HG03139 (cell line): Measurements from ENCODE around the gene TRERF1.

ENCODE experiments used
- ATAC-seq: cut with Tn5 transposase; IDR thresholded peaks from one replicate; pipeline ENCODE4 v1.9.1; 2021; ENCODE audit not compliant: unreplicated experiment

The TRERF1 gene

DNA sequence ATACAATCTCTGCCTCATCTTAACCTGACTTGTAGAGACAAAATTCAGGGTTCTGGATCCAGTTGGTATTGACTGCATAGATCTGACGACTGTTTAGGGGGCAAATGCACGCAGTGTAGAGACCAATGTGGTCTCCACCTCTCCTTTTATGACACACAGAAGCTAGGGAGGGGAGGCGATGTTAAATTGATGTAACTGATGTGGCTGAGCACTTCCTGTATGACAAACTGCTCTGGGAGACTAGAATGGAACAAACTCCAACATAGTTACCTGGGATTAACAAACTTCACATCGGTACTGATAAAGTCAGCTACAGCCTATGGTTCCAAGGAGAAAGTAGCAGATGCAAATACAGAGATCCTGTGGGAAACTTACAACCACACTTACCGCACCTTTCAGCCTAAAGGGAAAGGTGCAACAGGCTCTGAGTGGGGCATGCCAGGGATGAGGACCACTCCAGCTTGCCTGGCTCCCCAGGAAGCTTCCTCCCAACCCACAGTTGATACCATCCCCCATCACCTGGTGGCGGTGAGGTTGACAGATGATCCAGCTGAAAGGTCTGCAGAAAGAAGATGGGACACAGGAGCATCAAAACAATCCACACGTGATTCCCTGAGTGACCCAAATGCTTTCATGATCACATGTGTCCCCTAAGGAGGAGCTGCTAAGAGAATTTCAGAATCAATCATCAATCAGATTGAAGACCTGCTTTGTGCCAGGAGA is 173.4 kb downstream of the TRERF1 start:
- no peak for ATAC-seq

DNA sequence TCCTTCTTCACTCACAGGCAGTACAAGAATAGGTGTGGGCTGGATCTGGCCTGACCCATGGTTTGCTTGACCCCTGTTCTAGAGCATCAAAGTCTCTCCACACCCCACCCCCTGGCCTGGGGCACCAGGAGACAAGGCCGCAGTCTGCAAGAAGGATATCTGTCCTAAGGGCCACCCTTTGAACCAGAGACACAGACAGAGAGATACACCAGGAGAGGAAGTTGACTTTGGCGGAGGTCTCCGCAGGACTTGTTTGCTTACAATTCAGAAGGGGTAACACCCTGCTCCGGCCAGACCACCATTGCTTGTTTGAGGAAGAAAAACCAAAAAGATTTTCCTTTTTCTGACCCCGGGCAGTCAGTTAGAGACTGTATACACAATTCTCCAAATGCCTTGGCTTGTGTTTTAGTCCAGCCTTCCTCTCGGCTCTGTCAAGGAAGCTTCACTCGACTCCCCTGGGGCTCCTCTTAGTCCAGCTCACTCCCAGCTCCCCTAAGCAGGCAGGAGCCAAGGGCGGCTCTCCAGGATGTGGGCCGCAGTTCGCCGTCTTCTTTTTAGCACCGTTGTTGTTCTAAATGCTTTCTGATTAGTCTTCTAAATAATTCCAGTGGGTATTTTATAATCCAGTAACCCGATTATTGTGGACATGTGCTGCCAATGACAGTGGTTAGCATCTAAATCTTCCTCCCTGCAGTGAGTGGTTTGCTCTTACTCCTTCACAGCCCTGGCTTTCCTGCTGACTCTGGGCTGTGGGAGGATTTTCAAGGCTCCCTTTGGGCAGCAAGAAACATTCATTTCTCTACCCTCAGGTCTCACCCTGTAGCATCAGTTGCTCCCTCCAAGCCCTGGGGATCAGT is 175.5 kb downstream of the TRERF1 start:
- no peak for ATAC-seq

DNA sequence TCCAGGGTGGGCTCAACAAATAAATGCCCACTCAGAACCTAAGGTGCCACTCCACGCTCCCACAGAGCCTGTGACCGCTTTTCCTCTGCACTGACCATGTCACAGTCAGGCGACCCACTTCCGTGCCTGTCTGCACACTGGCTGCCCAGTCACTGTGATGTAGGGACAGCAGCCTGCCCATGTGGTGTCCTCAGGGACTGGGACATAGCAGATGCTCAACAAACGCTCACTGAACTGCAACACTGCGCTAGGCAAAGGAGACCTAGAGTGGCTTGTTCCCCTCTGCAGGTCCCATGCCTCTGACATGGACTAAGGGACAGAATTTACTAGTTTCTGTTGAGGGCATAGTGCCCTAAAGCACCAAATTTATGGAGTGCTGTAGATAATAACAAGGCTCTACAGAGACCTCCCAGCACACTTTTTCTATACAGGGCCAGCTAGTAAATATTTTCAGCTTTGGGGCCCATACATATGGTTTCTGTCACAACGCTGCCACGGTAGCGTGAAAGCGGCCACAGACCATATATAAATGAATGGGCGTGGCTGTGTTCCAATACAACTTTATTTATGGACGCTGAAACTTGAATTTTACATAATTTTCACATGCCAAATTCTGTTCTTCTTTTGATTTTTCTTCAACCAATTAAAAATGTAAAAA is 176.2 kb downstream of the TRERF1 start:
- no peak for ATAC-seq

DNA sequence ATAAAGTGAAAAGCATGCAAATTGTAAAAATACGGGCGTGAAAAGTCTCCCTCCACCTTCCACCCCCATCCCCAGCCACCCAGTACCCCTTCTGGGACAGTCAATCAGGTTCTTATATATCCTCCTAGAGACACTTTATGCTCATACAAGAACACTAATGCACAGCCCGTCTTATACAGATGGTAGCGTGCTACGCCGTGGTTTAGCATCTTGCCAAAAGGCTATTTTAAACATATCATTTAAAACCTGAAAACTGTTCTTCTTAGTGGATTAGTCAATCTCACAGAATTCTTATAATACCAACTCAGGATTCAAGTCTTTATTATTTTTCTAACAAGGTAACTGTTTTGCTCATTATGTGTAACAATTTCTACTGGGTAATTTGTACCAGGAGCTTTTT is 176.8 kb downstream of the TRERF1 start:
- ATAC-seq: no peak

DNA sequence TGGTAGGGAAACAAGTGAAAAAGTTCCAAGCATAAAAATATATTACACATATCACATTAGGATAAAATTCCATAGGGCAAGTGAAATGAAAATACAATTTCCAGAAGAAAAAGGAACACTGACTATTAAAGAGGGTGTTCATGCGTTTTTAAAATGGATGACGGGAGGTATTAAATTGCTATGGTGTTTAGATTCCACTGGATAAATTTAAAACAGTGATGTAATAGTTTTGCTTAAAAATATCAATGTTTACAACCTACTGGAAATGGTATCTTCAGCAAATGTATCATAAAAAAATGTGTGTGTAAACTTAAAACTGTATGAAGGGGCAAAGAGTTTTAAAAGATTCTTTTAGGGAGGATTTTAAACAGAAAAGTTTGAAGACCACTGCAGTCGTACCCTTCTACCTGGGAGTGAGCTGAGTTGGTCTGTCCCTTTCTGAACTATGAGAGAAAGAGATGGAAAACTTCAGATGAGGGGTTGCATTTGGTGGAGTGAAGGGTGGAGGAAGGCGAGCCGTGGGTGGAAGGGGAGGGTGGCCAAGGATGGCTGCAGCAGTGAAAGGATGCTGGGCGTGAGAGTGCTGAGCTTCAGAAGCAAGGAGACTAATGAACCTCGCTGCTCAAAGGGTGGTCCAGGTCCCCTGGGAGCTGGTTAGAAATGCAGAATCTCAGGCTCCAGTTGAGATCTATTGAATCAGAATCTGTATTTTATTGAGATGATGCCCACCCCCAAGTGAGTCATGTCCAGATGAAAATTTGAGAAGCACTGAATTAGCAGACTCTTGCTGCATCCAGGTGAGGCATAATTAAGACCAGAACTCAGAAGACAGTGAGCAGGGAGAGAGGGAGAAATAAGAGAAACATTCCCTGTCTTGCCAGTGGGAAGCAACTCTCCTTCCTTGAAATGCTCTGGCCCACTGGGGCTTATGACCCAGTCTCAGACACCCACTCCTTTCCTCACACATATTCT is 179.6 kb downstream of the TRERF1 start:
- no peak for ATAC-seq

DNA sequence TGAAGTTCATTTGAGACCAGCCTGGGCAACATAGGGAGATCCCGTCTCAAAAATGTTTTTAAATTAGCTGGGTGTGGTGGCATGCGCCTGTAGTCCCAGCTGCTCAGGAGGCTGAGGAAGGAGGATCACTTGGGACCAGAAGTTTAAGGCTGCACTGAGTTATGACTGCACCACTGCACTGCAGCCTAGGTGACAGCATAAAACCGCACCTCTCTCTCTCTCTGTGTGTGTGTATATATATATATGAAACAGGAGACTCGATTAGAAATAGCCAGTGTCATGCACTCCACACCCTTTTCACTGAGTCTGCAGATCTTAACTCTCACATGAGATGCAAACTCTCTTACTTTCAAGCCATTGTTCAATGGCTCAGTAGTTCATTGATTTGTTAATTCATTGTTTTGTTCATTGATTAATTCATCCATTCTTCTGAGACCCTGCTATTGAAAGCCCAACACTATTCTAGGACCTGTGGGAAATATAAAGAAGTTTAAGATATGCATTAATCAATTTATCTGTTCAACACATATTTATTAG is 181.7 kb downstream of the TRERF1 start:
- ATAC-seq: peak; percentile 33

DNA sequence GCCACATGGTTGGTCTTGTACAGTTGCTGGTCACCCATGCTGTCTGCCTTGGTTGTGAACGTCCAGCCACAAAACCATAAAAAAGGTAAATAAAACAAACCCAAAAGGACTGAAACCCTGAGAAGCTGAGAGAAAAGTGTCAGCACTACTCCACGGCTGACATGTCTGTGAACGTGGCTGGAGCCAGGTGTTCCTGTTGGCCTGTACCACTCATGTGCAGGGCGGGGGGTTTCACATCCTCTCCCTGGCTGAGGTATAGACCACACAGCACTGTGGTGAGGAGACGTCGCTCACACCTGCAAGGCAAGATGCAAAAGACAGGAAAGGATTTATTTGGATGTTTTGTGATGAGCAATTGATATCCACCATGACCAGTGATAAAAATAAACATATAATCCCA is 182.2 kb downstream of the TRERF1 start:
- peak; percentile 88 for ATAC-seq

DNA sequence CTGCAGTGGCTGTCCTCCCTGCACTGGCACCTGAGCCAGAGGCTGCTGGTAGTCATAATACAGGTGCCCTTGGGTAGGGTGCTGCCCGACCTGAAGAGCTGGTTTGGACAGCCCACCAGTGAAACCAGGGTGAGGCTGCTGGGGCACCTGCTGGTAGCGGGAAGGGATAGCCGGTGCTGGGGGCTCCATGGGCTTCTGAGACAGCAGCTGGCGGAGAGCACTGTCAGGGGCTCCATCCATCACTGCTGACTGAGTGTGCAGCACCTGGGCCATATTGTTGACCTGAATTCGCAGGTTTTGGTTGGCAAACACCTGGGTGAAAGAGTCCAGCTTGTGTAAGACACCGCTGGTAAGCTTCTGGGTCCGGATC is 182.9 kb downstream of the TRERF1 start:
- ATAC-seq: no peak

DNA sequence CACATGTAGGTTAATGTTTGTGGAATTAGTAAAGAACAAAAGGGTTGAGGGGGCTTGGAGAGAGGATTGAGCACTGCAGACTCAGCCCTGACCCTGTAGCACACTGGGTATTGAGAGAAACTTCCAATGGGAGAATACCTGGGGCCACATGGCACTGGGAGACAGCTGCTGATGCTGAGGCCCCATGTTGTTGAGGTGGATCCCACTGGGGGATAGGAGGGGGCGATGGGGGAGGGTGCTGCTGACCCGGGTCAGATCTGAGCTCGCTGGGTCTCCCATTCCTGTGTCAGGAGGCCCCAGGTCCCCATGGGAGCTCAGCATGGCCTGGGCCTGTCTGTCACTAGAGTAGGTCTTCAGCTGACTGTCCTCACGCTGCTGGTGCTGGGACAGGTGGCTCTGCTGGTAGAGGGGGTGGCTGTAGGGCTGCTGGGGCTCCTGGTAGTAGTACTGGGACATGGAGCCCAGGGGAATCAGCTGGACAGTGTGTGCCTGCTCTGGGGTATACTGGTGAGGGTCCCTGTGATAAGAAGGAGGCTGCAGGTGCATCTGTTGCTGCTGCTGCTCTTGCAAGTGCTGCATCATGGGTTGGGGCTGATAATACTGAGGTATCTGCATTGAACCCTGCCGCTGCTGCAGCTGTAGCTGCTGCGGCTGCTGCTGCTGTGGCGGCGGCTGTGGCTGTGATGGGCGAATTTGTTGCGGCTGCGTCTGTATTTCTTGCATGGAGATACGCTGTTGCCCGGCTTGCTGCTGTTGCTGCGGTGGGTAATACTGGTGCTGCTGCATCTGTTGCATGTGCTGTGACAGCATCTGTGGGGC is 183.5 kb downstream of the TRERF1 start:
- no peak for ATAC-seq

DNA sequence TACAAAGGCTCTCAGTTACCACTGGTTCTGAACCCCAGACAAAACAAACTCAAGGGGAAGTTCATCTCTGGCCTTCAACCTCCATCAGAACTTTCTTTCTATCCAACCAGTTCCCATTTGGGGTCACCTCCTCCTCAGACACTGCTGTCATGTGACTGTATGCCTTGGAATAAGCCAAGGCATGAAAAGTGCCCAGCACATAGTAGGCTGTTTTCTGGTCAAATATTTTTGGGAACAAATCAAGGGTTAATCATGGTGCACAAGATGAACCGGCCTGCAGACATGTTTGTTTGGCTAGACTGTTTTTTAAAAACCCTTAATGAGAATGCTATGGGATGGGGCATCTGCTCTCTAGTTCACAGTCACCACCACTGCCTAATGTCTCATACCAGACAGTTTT is 185.2 kb downstream of the TRERF1 start:
- no peak for ATAC-seq

DNA sequence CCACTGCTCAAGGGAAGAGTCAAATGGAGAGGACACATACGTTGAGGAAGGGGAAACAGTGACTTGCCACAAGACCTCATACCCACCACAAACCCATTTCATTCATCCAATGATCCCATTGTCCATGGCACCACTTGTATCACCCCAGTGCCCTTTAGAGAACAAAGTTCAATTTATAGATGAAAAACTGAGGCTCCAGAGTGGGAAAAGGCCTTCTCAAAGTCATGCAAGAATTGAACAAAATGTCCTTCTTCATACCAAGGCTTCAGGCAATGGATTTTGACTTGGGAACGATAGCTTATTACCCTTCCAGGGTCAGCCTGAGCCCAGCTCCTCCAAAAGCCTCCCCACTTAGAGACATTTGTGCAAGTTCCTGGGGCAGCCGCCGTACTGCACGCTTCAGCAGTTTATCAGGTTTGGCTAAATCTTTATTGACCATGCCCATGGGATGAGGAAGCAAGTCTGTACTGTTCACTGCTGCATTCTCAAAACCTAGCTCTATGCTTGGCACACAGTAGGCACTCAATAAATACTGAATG is 186.8 kb downstream of the TRERF1 start:
- ATAC-seq: no peak

DNA sequence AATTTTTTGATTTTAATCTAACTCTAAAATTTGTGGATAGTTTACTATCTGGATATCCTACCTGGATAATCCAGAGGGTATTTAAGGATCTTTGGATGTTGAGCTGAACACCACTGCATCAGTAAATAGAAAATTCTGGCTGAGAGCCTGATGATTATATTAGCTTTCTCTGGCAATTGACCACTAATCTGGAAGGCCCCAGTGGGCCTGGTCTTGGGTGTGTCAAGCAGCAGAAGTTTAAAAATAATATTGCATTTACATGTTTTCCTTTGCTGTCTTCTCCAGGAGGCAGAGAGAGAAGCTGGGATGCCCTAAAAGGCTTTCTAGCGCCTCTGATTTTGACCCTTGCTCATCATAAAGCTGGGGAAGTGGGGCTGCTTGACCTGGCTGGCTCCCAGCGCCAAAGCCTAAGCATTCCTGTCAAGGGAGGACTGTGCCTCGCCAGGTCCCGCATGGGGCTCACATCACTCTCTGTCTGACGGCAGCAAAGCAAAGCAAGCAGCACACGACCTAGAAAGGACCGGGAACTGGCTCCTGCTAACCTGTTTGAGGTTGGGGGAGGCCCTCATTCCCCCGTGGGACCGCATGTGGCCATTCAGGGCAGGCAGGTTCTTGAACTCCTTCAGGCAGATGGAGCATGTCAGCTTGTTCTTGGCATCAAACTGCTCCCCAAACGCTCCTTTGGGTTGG is 187.4 kb downstream of the TRERF1 start:
- no peak for ATAC-seq

DNA sequence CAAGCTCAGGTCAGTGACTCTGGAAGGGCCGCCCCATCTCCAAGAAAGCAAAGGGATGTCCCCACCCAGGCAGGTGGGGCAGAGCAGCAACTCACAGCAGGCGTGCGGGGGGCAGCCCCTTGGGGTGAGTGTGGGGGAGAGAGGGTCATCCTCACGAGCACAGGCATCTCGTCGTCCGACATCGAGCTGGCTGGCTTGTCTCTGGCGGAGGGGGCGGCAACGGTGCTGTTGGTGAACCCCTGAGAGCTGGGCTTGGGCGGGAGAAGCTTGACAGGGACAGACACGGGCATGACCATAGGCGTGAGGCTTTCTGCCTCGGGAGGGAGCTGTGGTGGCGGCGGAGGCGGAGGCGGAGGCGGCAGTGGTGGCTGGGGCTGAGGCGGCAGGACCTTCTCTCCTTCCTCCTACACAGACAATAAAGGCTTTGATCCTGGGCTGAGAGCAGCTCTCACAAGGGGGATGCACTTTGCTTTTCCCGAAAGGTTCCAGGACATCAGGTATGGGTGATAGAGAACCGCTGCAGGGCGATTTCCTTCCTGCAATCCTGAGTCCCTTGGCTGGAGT is 188.5 kb downstream of the TRERF1 start:
- no peak for ATAC-seq

DNA sequence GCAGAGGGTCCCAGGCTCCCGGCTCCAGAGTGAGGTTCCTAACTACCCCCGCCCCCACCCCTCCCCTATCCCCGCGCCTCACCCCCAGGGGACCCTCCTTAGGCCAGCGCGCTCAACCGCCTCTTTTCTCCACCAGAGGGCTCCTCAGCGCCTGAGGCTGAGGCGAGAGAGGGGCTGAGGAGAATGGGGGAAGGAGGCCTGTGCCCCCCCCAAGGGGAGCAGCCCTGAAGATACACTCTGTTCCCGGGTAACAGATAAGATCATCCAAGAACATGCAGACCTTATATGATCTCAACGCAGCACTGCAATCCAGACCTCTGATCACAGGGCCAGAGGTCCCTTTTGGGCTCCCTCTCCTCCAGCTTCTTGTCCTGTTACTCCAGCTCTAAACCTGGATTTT is 190.8 kb downstream of the TRERF1 start:
- no peak for ATAC-seq

DNA sequence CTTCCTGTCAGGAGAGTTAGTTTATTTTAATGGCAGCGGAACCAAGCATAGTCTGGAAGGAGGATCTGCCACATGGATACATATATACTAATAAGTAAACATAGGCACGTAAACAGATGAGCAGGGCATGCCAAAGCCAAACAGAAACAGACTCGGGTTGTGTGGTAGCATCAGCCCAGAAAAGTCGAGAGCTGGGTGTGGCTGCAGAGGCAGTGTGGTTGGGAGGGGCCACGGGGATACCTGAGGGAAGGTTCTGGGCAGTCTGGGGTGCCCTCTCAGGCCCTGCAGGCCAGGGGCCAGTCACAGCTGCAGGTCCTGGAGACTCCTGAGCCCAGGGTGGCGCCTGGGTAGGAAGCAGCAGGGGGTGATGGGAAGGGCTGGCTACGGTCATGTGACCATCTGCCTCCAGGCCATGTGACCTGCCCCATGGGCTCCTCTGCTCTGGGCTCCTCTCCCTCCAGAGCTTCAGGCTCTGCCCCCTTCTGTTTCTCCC is 191.3 kb downstream of the TRERF1 start:
- ATAC-seq: no peak

DNA sequence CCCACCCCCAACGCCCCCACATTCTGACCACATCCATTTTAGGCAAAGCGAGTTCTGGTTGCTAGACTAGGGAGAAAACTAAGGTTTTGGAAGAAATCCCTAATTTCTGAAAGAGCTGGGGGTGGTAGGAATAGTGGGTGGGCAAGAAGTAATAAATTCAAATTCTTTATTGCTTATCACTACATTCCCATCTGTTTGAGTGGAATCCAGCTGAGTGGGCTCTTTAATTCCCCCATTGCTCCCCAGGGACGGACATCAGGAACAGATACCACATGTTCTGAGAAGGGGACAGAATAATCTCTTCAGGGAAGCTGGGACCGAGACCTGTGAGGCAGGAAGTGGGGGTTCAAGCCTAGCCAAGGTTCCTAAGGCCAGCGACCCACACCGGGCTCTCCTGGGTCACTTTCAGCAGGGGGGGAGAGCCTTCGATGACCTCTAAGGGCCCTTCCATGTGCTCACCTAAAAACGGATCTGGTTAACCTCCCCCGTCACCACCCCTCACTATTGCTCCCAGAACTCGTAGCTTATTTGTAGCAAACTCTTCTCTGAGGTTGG is 191.8 kb downstream of the TRERF1 start:
- no peak for ATAC-seq

DNA sequence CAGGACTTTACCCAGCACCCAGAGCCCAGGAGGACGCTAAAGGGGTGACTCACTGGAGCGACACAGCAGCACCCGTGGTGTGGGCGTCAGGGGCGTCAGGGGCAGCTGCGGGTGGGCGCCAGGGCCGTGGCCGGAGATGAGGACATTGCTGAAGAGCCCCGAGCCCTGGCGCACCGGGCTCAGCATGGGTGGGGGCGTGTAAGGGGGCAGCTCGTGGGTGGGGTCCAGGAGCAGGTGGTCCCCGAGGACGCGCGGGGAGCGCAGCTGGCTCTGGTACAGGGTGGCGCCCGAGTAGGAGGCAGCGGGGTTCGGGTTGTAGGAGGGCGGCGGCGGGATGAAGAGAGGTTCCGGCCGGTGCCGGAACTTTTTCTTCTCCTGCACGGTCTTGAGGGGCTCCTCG is 192.4 kb downstream of the TRERF1 start:
- ATAC-seq: no peak

DNA sequence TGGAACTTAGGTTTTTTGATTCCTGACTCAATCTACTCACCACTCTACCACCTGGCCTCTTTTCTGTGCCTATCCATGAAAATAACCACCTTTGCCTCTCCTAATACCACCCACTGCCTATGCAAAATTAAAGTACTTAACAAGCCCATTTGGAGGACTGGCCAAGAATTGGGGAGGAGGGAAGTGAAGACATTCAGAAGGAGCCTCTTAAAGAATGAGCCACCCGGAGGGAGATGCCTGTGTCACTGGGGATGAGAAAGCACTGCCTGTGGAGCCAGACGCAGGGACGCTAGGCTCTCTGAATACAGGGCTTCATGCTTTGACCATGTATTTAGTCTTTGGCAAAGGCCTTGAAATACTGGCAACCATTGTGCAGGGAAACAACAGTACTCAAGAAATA is 194.1 kb downstream of the TRERF1 start:
- no peak for ATAC-seq
